H7 (cell line): ENCODE measurements around the gene MAP3K15. TPM values are rescaled to one million over a fixed set of nuclear protein-coding genes. Genes with fewer than 3 reads are reported as not detected.
"Not testable (repeated sequence)": the region's sequence is repeated elsewhere in the genome, so short reads cannot be mapped to it uniquely, and the experiment has no call there.

Source experiments
- DNase-seq: peaks from one replicate; pipeline ENCODE4 v3.0.0; 2012
- H3K27me3 ChIP-seq: 2 replicates; pipeline ENCODE4 v1.6.0; 2011; ENCODE audit warnings: mild to moderate bottlenecking, low read length; ENCODE audit not compliant: control insufficient read depth, insufficient read depth
- H3K36me3 ChIP-seq: replicated peaks from 2 replicates; pipeline ENCODE4 v1.5.1; 2011; ENCODE audit warnings: low read length; ENCODE audit not compliant: control insufficient read depth, insufficient read depth
- H3K4me3 ChIP-seq: 2 replicates; pipeline ENCODE4 v1.5.1; 2011; ENCODE audit warnings: low read depth, mild to moderate bottlenecking, control low read depth, low read length, moderate library complexity; ENCODE audit not compliant: insufficient read depth
- total RNA-seq: library from RNA; depleted of rRNA; stranded (reverse); fragments of >200 nt; shearing (Covaris generic); gene quantifications from 2 replicates; pipeline ENCODE4 v1.2.3, GENCODE V29; 2014

MAP3K15 gene
- total RNA-seq, 1 experiment from 2014 or later = 2.3 TPM

- peak; percentile 62 for DNase-seq
- Histone ChIP-seq H3K27me3 (no peaks in the 10 kb centered on the region), H3K4me3 (no peak overlapping the region), H3K36me3 (no peaks in the 10 kb centered on the region)
These were observed 29.5 kb upstream of the MAP3K15 start for GRCh38 chrX:19544693-19545305.

GRCh38 chrX:19543951-19544381 lies 28.7 kb upstream of the MAP3K15 start:
- no peak for DNase-seq
- Histone ChIP-seq H3K27me3 (no peaks in the 10 kb centered on the region), H3K36me3 (no peaks in the 10 kb centered on the region), H3K4me3 (no peak overlapping the region)

GRCh38 chrX:19543020-19543715 lies 27.9 kb upstream of the MAP3K15 start:
- H3K36me3 ChIP-seq = no peaks in the 10 kb centered on the region
- no peak for DNase-seq
- H3K27me3 ChIP-seq = no peaks in the 10 kb centered on the region
- H3K4me3 ChIP-seq = no peak overlapping the region

- Histone ChIP-seq H3K27me3 (no peaks in the 10 kb centered on the region), H3K4me3 (no peak overlapping the region), H3K36me3 (no peaks in the 10 kb centered on the region)
- DNase-seq = no peak
These were observed 26.6 kb upstream of the MAP3K15 start for GRCh38 chrX:19541931-19542330.

GRCh38 chrX:19541196-19541595 lies 25.9 kb upstream of the MAP3K15 start:
- no peak for DNase-seq
- H3K27me3 ChIP-seq = no peaks in the 10 kb centered on the region
- no peaks in the 10 kb centered on the region for H3K36me3 ChIP-seq

GRCh38 chrX:19540076-19540475 lies 24.8 kb upstream of the MAP3K15 start:
- Histone ChIP-seq H3K36me3 (no peaks in the 10 kb centered on the region), H3K27me3 (no peaks in the 10 kb centered on the region), H3K4me3 (no peak overlapping the region)
- no peak for DNase-seq

More at GRCh38 chrX:19541196-19541595, 25.9 kb upstream of the MAP3K15 start:
- no peak overlapping the region for H3K4me3 ChIP-seq

GRCh38 chrX:19539665-19540064 lies 24.4 kb upstream of the MAP3K15 start:
- DNase-seq = no peak
- Histone ChIP-seq H3K4me3 (no peak overlapping the region), H3K27me3 (no peaks in the 10 kb centered on the region), H3K36me3 (no peaks in the 10 kb centered on the region)

GRCh38 chrX:19535476-19535875 lies 20.2 kb upstream of the MAP3K15 start:
- no peaks in the 10 kb centered on the region for H3K36me3 ChIP-seq
- no peak overlapping the region for H3K4me3 ChIP-seq
- DNase-seq = no peak
- no peaks in the 10 kb centered on the region for H3K27me3 ChIP-seq

- H3K4me3 ChIP-seq = no peak overlapping the region
- H3K27me3 ChIP-seq = no peaks in the 10 kb centered on the region
- DNase-seq = no peak
- H3K36me3 ChIP-seq = no peaks in the 10 kb centered on the region
These were observed 17.4 kb upstream of the MAP3K15 start for GRCh38 chrX:19532709-19533108.

GRCh38 chrX:19517965-19518364 lies 2.7 kb upstream of the MAP3K15 start:
- no peak overlapping the region for H3K4me3 ChIP-seq

GRCh38 chrX:19515615-19516105 lies 352 bp upstream of the MAP3K15 start:
- Histone ChIP-seq H3K4me3 (peak overlapping the region; percentile 52), H3K36me3 (no peaks in the 10 kb centered on the region)

More at GRCh38 chrX:19517965-19518364, 2.7 kb upstream of the MAP3K15 start:
- Histone ChIP-seq H3K27me3 (no peaks in the 10 kb centered on the region), H3K36me3 (no peaks in the 10 kb centered on the region)
- no peak for DNase-seq

GRCh38 chrX:19513383-19513782 lies 1.9 kb downstream of the MAP3K15 start:
- Histone ChIP-seq H3K27me3 (no peaks in the 10 kb centered on the region), H3K36me3 (no peaks in the 10 kb centered on the region), H3K4me3 (no peak overlapping the region)
- DNase-seq = peak; percentile 43

More at GRCh38 chrX:19515615-19516105, 352 bp upstream of the MAP3K15 start:
- no peaks in the 10 kb centered on the region for H3K27me3 ChIP-seq
- peak; percentile 28 for DNase-seq

GRCh38 chrX:19512961-19513360 lies 2.3 kb downstream of the MAP3K15 start:
- H3K36me3 ChIP-seq = no peaks in the 10 kb centered on the region
- H3K27me3 ChIP-seq = no peaks in the 10 kb centered on the region
- DNase-seq = no peak
- H3K4me3 ChIP-seq = no peak overlapping the region

- Histone ChIP-seq H3K27me3 (no peaks in the 10 kb centered on the region), H3K4me3 (no peak overlapping the region), H3K36me3 (no peaks in the 10 kb centered on the region)
- no peak for DNase-seq
These were observed 2.9 kb downstream of the MAP3K15 start for GRCh38 chrX:19512359-19512758.

- not testable (repeated sequence) for H3K4me3 ChIP-seq, H3K27me3 ChIP-seq, DNase-seq, H3K36me3 ChIP-seq
These were observed 3.5 kb downstream of the MAP3K15 start for GRCh38 chrX:19511796-19512195.
